IMR-90 (cell line): Measurements from ENCODE around the gene EIF4A3. TPM values are rescaled to one million over a fixed set of nuclear protein-coding genes. Genes with fewer than 3 reads are reported as not detected.

Source experiments
- ATAC-seq: fragments of 200-7000 bp; cut with Tn5 transposase; 2 replicates; pipeline ENCODE4 v1.9.1; 2020; ENCODE audit warnings: low read depth, mild to moderate bottlenecking, moderate library complexity
- BruUV-seq: library from RNA; stranded (reverse); fragments of 400-500 nt; replicated peaks from 2 replicates; lab custom pipeline; 2021; lab: Mats Ljungman, UMichigan
- CTCF ChIA-PET: fragments of 300-600 bp; formaldehyde crosslinking; extraction: SDS; loops from one replicate; lab custom pipeline; 2021; ENCODE audit warnings: antibody characterized with exemption; lab: Yijun Ruan, JAX
- POLR2A ChIA-PET: fragments of 300-600 bp; sonication (Branson Sonifier 250); formaldehyde crosslinking; loops from one replicate; lab custom pipeline; 2022; ENCODE audit warnings: antibody characterized with exemption; ENCODE audit not compliant: unreplicated experiment; lab: Charles Lee
- DNase-seq: peaks from one replicate; pipeline ENCODE4 v3.0.0; 2013
- H2AFZ ChIP-seq: replicated peaks from 2 replicates; pipeline ENCODE3; 2013; ENCODE audit warnings: low read length, mild to moderate bottlenecking; ENCODE audit not compliant: poor library complexity
- H2AK5ac ChIP-seq: 2 replicates; pipeline ENCODE4 v1.6.1; 2013; ENCODE audit warnings: low read depth, low read length, inconsistent platforms
- H2AK9ac ChIP-seq: replicated peaks from 2 replicates; pipeline ENCODE3; 2013; ENCODE audit warnings: mild to moderate bottlenecking, low read depth, low read length, moderate library complexity; ENCODE audit not compliant: poor library complexity
- H2BK120ac ChIP-seq: 2 replicates; pipeline ENCODE4 v1.6.1; 2013; ENCODE audit warnings: low read depth, low read length, inconsistent platforms
- H2BK15ac ChIP-seq: 3 replicates; pipeline ENCODE4 v1.6.1; 2013; ENCODE audit warnings: low read depth, low read length, inconsistent platforms
- H2BK20ac ChIP-seq: 2 replicates; pipeline ENCODE4 v1.6.1; 2013; ENCODE audit warnings: low read depth, mild to moderate bottlenecking, inconsistent platforms, low read length, moderate library complexity
- H2BK5ac ChIP-seq: 2 replicates; pipeline ENCODE4 v1.6.1; 2013; ENCODE audit warnings: mild to moderate bottlenecking, low read depth, low read length, inconsistent platforms; ENCODE audit not compliant: poor library complexity, severe bottlenecking
- H3K14ac ChIP-seq: replicated peaks from 2 replicates; pipeline ENCODE4 v1.6.1; 2013; ENCODE audit warnings: low read depth, low read length, inconsistent platforms
- H3K18ac ChIP-seq: 2 replicates; pipeline ENCODE4 v1.6.1; 2013; ENCODE audit warnings: low read depth, low read length, control low read depth
- H3K23ac ChIP-seq: 2 replicates; pipeline ENCODE4 v1.6.1; 2013; ENCODE audit warnings: low read depth, low read length, inconsistent platforms
- H3K27ac ChIP-seq: 2 replicates; pipeline ENCODE4 v1.5.1; 2013; ENCODE audit warnings: mild to moderate bottlenecking, control low read depth, low read length; ENCODE audit not compliant: insufficient read depth
- H3K27me3 ChIP-seq: 2 replicates; pipeline ENCODE4 v1.6.1; 2013; ENCODE audit warnings: low read length; ENCODE audit not compliant: control insufficient read depth, insufficient read depth
- H3K36me3 ChIP-seq: 2 replicates; pipeline ENCODE4 v1.6.1; 2013; ENCODE audit warnings: low read length, mixed read lengths; ENCODE audit not compliant: control insufficient read depth, insufficient read depth
- H3K4ac ChIP-seq: 2 replicates; pipeline ENCODE4 v1.6.1; 2013; ENCODE audit warnings: low read depth, low read length, inconsistent platforms
- H3K4me1 ChIP-seq: 2 replicates; pipeline ENCODE4 v1.6.1; 2013; ENCODE audit warnings: low read length, mixed read lengths; ENCODE audit not compliant: control insufficient read depth, insufficient read depth
- H3K4me2 ChIP-seq: 2 replicates; pipeline ENCODE4 v1.6.1; 2013; ENCODE audit warnings: low read depth, mild to moderate bottlenecking, control low read depth, low read length, moderate library complexity
- H3K4me3 ChIP-seq: 2 replicates; pipeline ENCODE4 v1.5.1; 2013; ENCODE audit warnings: low read depth, mild to moderate bottlenecking, control low read depth, low read length, moderate library complexity; ENCODE audit not compliant: insufficient read depth
- H3K56ac ChIP-seq: 2 replicates; pipeline ENCODE4 v1.6.1; 2013; ENCODE audit warnings: low read length, inconsistent platforms; ENCODE audit not compliant: insufficient read depth; ENCODE audit errors: extremely low read depth
- H3K79me1 ChIP-seq, 2 experiments: 2 replicates each; pipeline ENCODE4 v1.6.1; 2013; ENCODE audit warnings: low read length in 2 of 2, inconsistent platforms in 1 of 2, low read depth in 1 of 2
- H3K9ac ChIP-seq: 2 replicates; pipeline ENCODE4 v1.6.1; 2013; ENCODE audit warnings: low read depth, low read length, control low read depth
- H3K9me1 ChIP-seq: 2 replicates; pipeline ENCODE4 v1.6.1; 2013; ENCODE audit warnings: low read length, inconsistent platforms; ENCODE audit not compliant: insufficient read depth
- H3K9me3 ChIP-seq: 2 replicates; pipeline ENCODE4 v1.6.1; 2013; ENCODE audit warnings: low read length; ENCODE audit not compliant: control insufficient read depth, insufficient read depth
- H4K20me1 ChIP-seq: 2 replicates; pipeline ENCODE4 v1.6.1; 2013; ENCODE audit warnings: low read length, inconsistent platforms; ENCODE audit not compliant: insufficient read depth
- H4K5ac ChIP-seq: 2 replicates; pipeline ENCODE4 v1.6.1; 2013; ENCODE audit warnings: mild to moderate bottlenecking, low read depth, low read length, control low read depth
- H4K8ac ChIP-seq, 2 experiments: 2 replicates each; pipeline ENCODE4 v1.6.1; 2013; ENCODE audit warnings: low read depth in 2 of 2, low read length in 2 of 2, control low read depth in 1 of 2, inconsistent platforms in 1 of 2
- H4K91ac ChIP-seq: 2 replicates; pipeline ENCODE4 v1.6.1; 2013; ENCODE audit warnings: low read depth, low read length, inconsistent platforms; ENCODE audit not compliant: insufficient read depth
- CEBPB ChIP-seq: IDR thresholded peaks from 2 replicates; pipeline ENCODE4 v1.6.1; 2012; ENCODE audit warnings: low read depth, low read length, improper control_type of control experiment
- CTCF ChIP-seq: conservative IDR thresholded peaks from 2 replicates; pipeline ENCODE4 v1.5.1; 2012; ENCODE audit warnings: mild to moderate bottlenecking, low read depth, low read length, improper control_type of control experiment
- FOS ChIP-seq: fragments of 150-350 bp; IDR thresholded peaks from 2 replicates; pipeline ENCODE4 v1.6.1; 2016; ENCODE audit warnings: low read depth, low read length
- MAFK ChIP-seq: IDR thresholded peaks from 2 replicates; pipeline ENCODE4 v1.6.1; 2012; ENCODE audit warnings: low read depth, low read length, improper control_type of control experiment
- NFE2L2 ChIP-seq: fragments of 150-350 bp; IDR thresholded peaks from 2 replicates; pipeline ENCODE4 v1.6.1; 2016; ENCODE audit warnings: low read depth, mild to moderate bottlenecking, low read length
- POLR2A ChIP-seq: IDR thresholded peaks from 2 replicates; pipeline ENCODE4 v1.6.1; 2012; ENCODE audit warnings: mild to moderate bottlenecking, low read depth, low read length
- RAD21 ChIP-seq: IDR thresholded peaks from 2 replicates; pipeline ENCODE4 v1.6.1; 2012; ENCODE audit warnings: low read length, improper control_type of control experiment
- RCOR1 ChIP-seq: IDR thresholded peaks from 2 replicates; pipeline ENCODE4 v1.6.1; 2012; ENCODE audit warnings: mild to moderate bottlenecking, low read length, improper control_type of control experiment; ENCODE audit not compliant: insufficient replicate concordance
- RFX5 ChIP-seq: IDR thresholded peaks from 2 replicates; pipeline ENCODE4 v1.8.0; 2012; ENCODE audit warnings: low read depth, mild to moderate bottlenecking, low read length, moderate library complexity
- SMC3 ChIP-seq: fragments of 150-350 bp; IDR thresholded peaks from 2 replicates; pipeline ENCODE4 v1.6.1; 2016; ENCODE audit warnings: low read depth, mild to moderate bottlenecking, antibody characterized with exemption, low read length, moderate library complexity
- WGBS, 2 experiments: methylation state at CpG; one replicate each; pipeline versions ENCODE4 v1.1.5 to v1.1.7; 2013; ENCODE audit warnings: missing lambda C conversion rate in 2 of 2; ENCODE audit not compliant: insufficient read length in 1 of 2; ENCODE audit errors: extremely low coverage in 2 of 2; 5-methylcytosine and 5-hydroxymethylcytosine counted together
- dilution Hi-C: fragments of 300-500 bp; cut with HindIII; formaldehyde crosslinking; loops from one replicate; pipeline ENCODE4 v1.14.3; 2018; ENCODE audit warnings: low sequenced_read_pairs; ENCODE audit not compliant: unreplicated experiment
- in situ Hi-C: fragments of 300-500 bp; cut with MboI; formaldehyde crosslinking; loops from 3 replicates; pipeline ENCODE4 v1.14.3; 2019; ENCODE audit warnings: low sequenced_read_pairs, inconsistent platforms, mixed read lengths
- intact Hi-C: fragments of 100-400 bp; cut with micrococcal nuclease; formaldehyde crosslinking; loops from 2 replicates; pipeline ENCODE4 v1.10.0; 2022
- polyA plus RNA-seq, 3 experiments: library from polyadenylated mRNA; depleted of rRNA; stranded (reverse); fragments of >200 nt; gene quantifications; 2 replicates each; pipeline ENCODE4 v1.2.3, GENCODE V29; 2012; ENCODE audit warnings: low replicate concordance in 1 of 3
- total RNA-seq: library from RNA; depleted of rRNA; stranded (reverse); fragments of >200 nt; gene quantifications from 2 replicates; pipeline ENCODE4 v1.2.3, GENCODE V29; 2012
- TF ChIP-seq, protein P1 (sequence below): fragments of 150-350 bp; IDR thresholded peaks from 2 replicates; pipeline ENCODE4 v1.6.1; 2017; ENCODE audit warnings: mild to moderate bottlenecking, antibody characterized with exemption, low read length, low read depth
- TF ChIP-seq, protein P2 (sequence below): fragments of 150-350 bp; IDR thresholded peaks from 2 replicates; pipeline ENCODE4 v1.6.1; 2016; ENCODE audit warnings: low read depth, mild to moderate bottlenecking, low read length, moderate library complexity, borderline replicate concordance

EIF4A3 gene
- total and polyA plus RNA-seq, 2 of the 4 experiments (the other 2 are of a cell fraction) = 85.3 to 97.1 TPM

- Histone ChIP-seq H3K4me2 (peak within 1 kb of the TSS; percentile 98), H2AFZ (peak within 1 kb of the TSS; percentile 99), H3K14ac (peak within 1 kb of the TSS; percentile 92), H3K9ac (peak within 1 kb of the TSS; percentile 95), H3K4ac (peak within 1 kb of the TSS; percentile 93), H2AK9ac (peak within 1 kb of the TSS; percentile 97), H2AK5ac (peak within 1 kb of the TSS; percentile 94), H3K27ac (peak within 1 kb of the TSS; percentile 76), H2BK120ac (peak within 1 kb of the TSS; percentile 25; the same call in 1 of the 2 replicates), H3K36me3 (no peaks in the 10 kb centered on the region), H3K23ac (peak within 1 kb of the TSS; percentile 96), H3K9me1 (peaks cover 8% of the 10 kb centered on the region), H4K20me1 (no peaks in the 10 kb centered on the region), H4K8ac (peak within 1 kb of the TSS; percentile 94 to 95), H4K91ac (peak within 1 kb of the TSS; percentile 75), H2BK20ac (no peak within 1 kb of the TSS), H2BK5ac (peak within 1 kb of the TSS; percentile 76), H3K18ac (peak within 1 kb of the TSS; percentile 88), H3K56ac (peak within 1 kb of the TSS; percentile 87), H3K27me3 (no peaks in the 10 kb centered on the region), H2BK15ac (no peak within 1 kb of the TSS), H3K4me3 (peak within 1 kb of the TSS; percentile 98), H3K79me1 (peaks cover 0 to 14% of the 10 kb centered on the region in 2 experiments; a peak in 3 of 4 replicates), H4K5ac (peak within 1 kb of the TSS; percentile 97), H3K4me1 (peaks cover 6% of the 10 kb centered on the region), H3K9me3 (no peaks in the 10 kb centered on the region)
- DNase-seq = peak; percentile 76
- peak; percentile 92 for ATAC-seq
- intact Hi-C loops = loop anchor here (1.0 to 5.0 kb wide), 2 partner anchors 46 to 93 kb away; partner anchors contain the start of gene EIF4A3
- ChIA-PET POLR2A (interaction anchor here (0.9 to 1.0 kb wide), 3 partner anchors 13 to 44 kb away, joined by 3 read pairs; no protein-coding TSS in a partner anchor), CTCF (interaction anchor here (0.5 to 1.5 kb wide), 16 partner anchors 8 to 270 kb away, joined by 3 to 14 read pairs (median 4); no protein-coding TSS in a partner anchor)
- no TSS peak for BruUV-seq
- WGBS, 2 experiments = 2% methylated on average over 50 of the region's 114 CpGs; no CpG with 5 or more reads in 1 of the 2 experiments
- in situ Hi-C loops = no loop called here
- dilution Hi-C loops = no loop called here
- TF ChIP-seq POLR2A = peak; percentile 50; the same call in 1 of the 2 replicates
- peak; percentile 46 for TF ChIP-seq SMC3
- no peak for TF ChIP-seq CEBPB
- TF ChIP-seq FOS = peak; percentile 64; the same call in 1 of the 2 replicates
- TF ChIP-seq RFX5 = no peak
- TF ChIP-seq NFE2L2 = no peak
- TF ChIP-seq CTCF = peak; percentile 91
- TF ChIP-seq, protein P1, sequence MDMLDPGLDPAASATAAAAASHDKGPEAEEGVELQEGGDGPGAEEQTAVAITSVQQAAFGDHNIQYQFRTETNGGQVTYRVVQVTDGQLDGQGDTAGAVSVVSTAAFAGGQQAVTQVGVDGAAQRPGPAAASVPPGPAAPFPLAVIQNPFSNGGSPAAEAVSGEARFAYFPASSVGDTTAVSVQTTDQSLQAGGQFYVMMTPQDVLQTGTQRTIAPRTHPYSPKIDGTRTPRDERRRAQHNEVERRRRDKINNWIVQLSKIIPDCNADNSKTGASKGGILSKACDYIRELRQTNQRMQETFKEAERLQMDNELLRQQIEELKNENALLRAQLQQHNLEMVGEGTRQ = peak; percentile 100
- no peak for TF ChIP-seq MAFK
- TF ChIP-seq, protein P2, sequence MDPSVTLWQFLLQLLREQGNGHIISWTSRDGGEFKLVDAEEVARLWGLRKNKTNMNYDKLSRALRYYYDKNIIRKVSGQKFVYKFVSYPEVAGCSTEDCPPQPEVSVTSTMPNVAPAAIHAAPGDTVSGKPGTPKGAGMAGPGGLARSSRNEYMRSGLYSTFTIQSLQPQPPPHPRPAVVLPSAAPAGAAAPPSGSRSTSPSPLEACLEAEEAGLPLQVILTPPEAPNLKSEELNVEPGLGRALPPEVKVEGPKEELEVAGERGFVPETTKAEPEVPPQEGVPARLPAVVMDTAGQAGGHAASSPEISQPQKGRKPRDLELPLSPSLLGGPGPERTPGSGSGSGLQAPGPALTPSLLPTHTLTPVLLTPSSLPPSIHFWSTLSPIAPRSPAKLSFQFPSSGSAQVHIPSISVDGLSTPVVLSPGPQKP = no peak
- peak; percentile 42; the same call in 1 of the 2 replicates for TF ChIP-seq RAD21
- TF ChIP-seq RCOR1 = no peak
Measured at GRCh38 chr17:80101011-80101945, 45.6 kb downstream of the EIF4A3 start, which contains the start of gene GAA. GAA (plus strand) TSS chr17:80101581; CDS start chr17:80104587, 3,006 bp downstream.
